GM23338 (cell line): Measurements from ENCODE around the gene NOVA1. TPM values are rescaled to one million over a fixed set of nuclear protein-coding genes. Genes with fewer than 3 reads are reported as not detected.

Experiments
- ATAC-seq: fragments of 200-7000 bp; cut with Tn5 transposase; 3 replicates; pipeline ENCODE4 v1.9.1; 2020
- DNase-seq: peaks from one replicate; pipeline ENCODE4 v3.0.0-alpha.2; 2015; ENCODE audit warnings: low spot score
- H2AFZ ChIP-seq: fragments of 200-600 bp; sonication (generic); 2 replicates; pipeline ENCODE4 v1.8.0; 2016; ENCODE audit warnings: antibody characterized with exemption, mild to moderate bottlenecking, moderate library complexity
- H3F3A ChIP-seq: fragments of 200-600 bp; sonication (generic); replicated peaks from 2 replicates; pipeline ENCODE4 v1.8.0; 2017; ENCODE audit warnings: antibody characterized with exemption, mixed run types, low read depth
- H3K27ac ChIP-seq: fragments of 200-600 bp; sonication (generic); 2 replicates; pipeline ENCODE4 v1.6.1; 2016; ENCODE audit warnings: low read depth
- H3K27me3 ChIP-seq: fragments of 200-600 bp; sonication (generic); 2 replicates; pipeline ENCODE4 v1.8.0; 2016; ENCODE audit warnings: mild to moderate bottlenecking, mixed run types, moderate library complexity; ENCODE audit not compliant: insufficient read depth
- H3K36me3 ChIP-seq: fragments of 200-600 bp; sonication (generic); 2 replicates; pipeline ENCODE4 v1.8.0; 2016; ENCODE audit warnings: mild to moderate bottlenecking; ENCODE audit not compliant: insufficient read depth
- H3K4me1 ChIP-seq: fragments of 200-600 bp; sonication (generic); 2 replicates; pipeline ENCODE4 v1.8.0; 2016; ENCODE audit warnings: mild to moderate bottlenecking, moderate library complexity; ENCODE audit not compliant: insufficient read depth
- H3K4me2 ChIP-seq: fragments of 200-600 bp; sonication (generic); 2 replicates; pipeline ENCODE4 v1.7.1; 2017; ENCODE audit warnings: mixed run types
- H3K4me3 ChIP-seq: fragments of 200-600 bp; sonication (generic); 2 replicates; pipeline ENCODE4 v1.6.1; 2016; ENCODE audit warnings: mixed run types
- H3K79me2 ChIP-seq: fragments of 200-600 bp; sonication (generic); replicated peaks from 2 replicates; pipeline ENCODE4 v1.8.0; 2017; ENCODE audit warnings: mild to moderate bottlenecking; ENCODE audit not compliant: insufficient read depth
- H3K9me2 ChIP-seq: fragments of 200-600 bp; sonication (generic); 2 replicates; pipeline ENCODE4 v1.8.0; 2017; ENCODE audit not compliant: insufficient read depth
- H4K20me1 ChIP-seq: fragments of 200-600 bp; sonication (generic); replicated peaks from 2 replicates; pipeline ENCODE4 v1.8.0; 2017; ENCODE audit warnings: mild to moderate bottlenecking; ENCODE audit not compliant: insufficient read depth
- H3K27ac Mint-ChIP-seq: 2 replicates; pipeline ENCODE4 v1.8.0; 2020; ENCODE audit warnings: inconsistent platforms, mild to moderate bottlenecking, moderate library complexity, mixed read lengths
- H3K27me3 Mint-ChIP-seq: 3 replicates; pipeline ENCODE4 v1.8.0; 2022; ENCODE audit warnings: low read depth, mild to moderate bottlenecking, moderate library complexity, mixed read lengths, inconsistent platforms; ENCODE audit not compliant: insufficient read depth, poor library complexity
- H3K36me3 Mint-ChIP-seq: 3 replicates; pipeline ENCODE4 v1.8.0; 2021; ENCODE audit warnings: low read depth, mild to moderate bottlenecking, inconsistent platforms, moderate library complexity, mixed read lengths
- H3K4me1 Mint-ChIP-seq: 3 replicates; pipeline ENCODE4 v1.8.0; 2020; ENCODE audit warnings: mild to moderate bottlenecking, inconsistent platforms, mixed read lengths
- H3K4me3 Mint-ChIP-seq: 3 replicates; pipeline ENCODE4 v1.8.0; 2021; ENCODE audit warnings: moderate library complexity, mild to moderate bottlenecking, inconsistent platforms, mixed read lengths
- H3K9me3 Mint-ChIP-seq: 3 replicates; pipeline ENCODE4 v1.8.0; 2020; ENCODE audit warnings: moderate library complexity, mild to moderate bottlenecking, inconsistent platforms, mixed read lengths
- JUNB ChIP-seq: IDR thresholded peaks from one replicate; pipeline ENCODE4 v1.6.1; 2016; ENCODE audit warnings: antibody characterized with exemption; ENCODE audit not compliant: unreplicated experiment
- NANOG ChIP-seq: IDR thresholded peaks from 2 replicates; pipeline ENCODE4 v1.6.1; 2016; ENCODE audit warnings: antibody characterized with exemption, borderline replicate concordance
- ZNF114 ChIP-seq: fragments of 250-450 bp; sonication (Bioruptor Pico); IDR thresholded peaks from 2 replicates; pipeline ENCODE4 v1.5.0; 2020; ENCODE audit warnings: mild to moderate bottlenecking, moderate library complexity
- ZNF331 ChIP-seq: fragments of 250-450 bp; sonication (Bioruptor Pico); IDR thresholded peaks from 2 replicates; pipeline ENCODE4 v1.5.0; 2020; ENCODE audit warnings: low read depth, mild to moderate bottlenecking, moderate library complexity
- polyA plus RNA-seq: library from polyadenylated mRNA; unstranded; fragments of >200 nt; fragmentation: Nextera tagmentation; extraction: Ambion mirVana; gene quantifications from 2 replicates; pipeline ENCODE4 v1.2.1, GENCODE V29; 2016
- total RNA-seq: library from RNA; depleted of rRNA; stranded (reverse); fragments of >200 nt; shearing (Covaris generic); gene quantifications from 2 replicates; pipeline ENCODE4 v1.2.3, GENCODE V29; 2014
- TF ChIP-seq, protein P1 (sequence below): fragments of 250-450 bp; sonication (Bioruptor Pico); IDR thresholded peaks from 2 replicates; pipeline ENCODE4 v1.5.0; 2020; ENCODE audit warnings: mild to moderate bottlenecking, moderate library complexity
- TF ChIP-seq, protein P2 (sequence below): IDR thresholded peaks from 2 replicates; pipeline ENCODE4 v1.6.1; 2016; ENCODE audit warnings: antibody characterized with exemption

Gene NOVA1
- total and polyA plus RNA-seq, 2 experiments from 2014 or later = 8.1 to 11.6 TPM

DNA sequence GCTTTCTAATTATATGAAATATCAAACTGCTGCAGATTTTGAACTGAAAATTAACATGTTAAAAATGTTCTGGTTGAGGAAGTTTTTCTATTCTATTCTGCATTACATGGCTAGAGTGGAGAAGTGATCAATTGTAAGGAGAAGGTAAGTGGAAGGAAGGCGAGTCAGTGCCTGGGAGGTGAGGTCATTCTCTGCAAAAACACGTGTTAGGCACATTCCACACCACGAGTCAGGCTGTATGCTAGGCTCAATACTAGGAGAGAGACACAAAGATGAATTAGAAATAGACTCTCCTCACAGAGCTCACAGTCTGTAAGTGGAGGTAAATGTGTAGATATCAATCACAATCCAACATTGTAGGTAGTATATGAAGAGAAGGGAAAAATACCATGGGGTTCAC is 194.1 kb downstream of the NOVA1 start (continued):
- TF ChIP-seq, protein P1, sequence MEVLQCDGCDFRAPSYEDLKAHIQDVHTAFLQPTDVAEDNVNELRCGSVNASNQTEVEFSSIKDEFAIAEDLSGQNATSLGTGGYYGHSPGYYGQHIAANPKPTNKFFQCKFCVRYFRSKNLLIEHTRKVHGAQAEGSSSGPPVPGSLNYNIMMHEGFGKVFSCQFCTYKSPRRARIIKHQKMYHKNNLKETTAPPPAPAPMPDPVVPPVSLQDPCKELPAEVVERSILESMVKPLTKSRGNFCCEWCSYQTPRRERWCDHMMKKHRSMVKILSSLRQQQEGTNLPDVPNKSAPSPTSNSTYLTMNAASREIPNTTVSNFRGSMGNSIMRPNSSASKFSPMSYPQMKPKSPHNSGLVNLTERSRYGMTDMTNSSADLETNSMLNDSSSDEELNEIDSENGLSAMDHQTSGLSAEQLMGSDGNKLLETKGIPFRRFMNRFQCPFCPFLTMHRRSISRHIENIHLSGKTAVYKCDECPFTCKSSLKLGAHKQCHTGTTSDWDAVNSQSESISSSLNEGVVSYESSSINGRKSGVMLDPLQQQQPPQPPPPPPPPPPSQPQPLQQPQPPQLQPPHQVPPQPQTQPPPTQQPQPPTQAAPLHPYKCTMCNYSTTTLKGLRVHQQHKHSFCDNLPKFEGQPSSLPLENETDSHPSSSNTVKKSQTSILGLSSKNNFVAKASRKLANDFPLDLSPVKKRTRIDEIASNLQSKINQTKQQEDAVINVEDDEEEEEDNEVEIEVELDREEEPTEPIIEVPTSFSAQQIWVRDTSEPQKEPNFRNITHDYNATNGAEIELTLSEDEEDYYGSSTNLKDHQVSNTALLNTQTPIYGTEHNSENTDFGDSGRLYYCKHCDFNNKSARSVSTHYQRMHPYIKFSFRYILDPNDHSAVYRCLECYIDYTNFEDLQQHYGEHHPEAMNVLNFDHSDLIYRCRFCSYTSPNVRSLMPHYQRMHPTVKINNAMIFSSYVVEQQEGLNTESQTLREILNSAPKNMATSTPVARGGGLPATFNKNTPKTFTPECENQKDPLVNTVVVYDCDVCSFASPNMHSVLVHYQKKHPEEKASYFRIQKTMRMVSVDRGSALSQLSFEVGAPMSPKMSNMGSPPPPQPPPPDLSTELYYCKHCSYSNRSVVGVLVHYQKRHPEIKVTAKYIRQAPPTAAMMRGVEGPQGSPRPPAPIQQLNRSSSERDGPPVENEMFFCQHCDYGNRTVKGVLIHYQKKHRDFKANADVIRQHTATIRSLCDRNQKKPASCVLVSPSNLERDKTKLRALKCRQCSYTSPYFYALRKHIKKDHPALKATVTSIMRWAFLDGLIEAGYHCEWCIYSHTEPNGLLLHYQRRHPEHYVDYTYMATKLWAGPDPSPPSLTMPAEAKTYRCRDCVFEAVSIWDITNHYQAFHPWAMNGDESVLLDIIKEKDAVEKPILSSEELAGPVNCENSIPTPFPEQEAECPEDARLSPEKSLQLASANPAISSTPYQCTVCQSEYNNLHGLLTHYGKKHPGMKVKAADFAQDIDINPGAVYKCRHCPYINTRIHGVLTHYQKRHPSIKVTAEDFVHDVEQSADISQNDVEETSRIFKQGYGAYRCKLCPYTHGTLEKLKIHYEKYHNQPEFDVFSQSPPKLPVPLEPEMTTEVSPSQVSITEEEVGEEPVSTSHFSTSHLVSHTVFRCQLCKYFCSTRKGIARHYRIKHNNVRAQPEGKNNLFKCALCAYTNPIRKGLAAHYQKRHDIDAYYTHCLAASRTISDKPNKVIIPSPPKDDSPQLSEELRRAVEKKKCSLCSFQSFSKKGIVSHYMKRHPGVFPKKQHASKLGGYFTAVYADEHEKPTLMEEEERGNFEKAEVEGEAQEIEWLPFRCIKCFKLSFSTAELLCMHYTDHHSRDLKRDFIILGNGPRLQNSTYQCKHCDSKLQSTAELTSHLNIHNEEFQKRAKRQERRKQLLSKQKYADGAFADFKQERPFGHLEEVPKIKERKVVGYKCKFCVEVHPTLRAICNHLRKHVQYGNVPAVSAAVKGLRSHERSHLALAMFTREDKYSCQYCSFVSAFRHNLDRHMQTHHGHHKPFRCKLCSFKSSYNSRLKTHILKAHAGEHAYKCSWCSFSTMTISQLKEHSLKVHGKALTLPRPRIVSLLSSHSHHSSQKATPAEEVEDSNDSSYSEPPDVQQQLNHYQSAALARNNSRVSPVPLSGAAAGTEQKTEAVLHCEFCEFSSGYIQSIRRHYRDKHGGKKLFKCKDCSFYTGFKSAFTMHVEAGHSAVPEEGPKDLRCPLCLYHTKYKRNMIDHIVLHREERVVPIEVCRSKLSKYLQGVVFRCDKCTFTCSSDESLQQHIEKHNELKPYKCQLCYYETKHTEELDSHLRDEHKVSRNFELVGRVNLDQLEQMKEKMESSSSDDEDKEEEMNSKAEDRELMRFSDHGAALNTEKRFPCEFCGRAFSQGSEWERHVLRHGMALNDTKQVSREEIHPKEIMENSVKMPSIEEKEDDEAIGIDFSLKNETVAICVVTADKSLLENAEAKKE (CRISPR knock-in tag) = no peak
- no peak for TF ChIP-seq JUNB
- TF ChIP-seq ZNF331 (CRISPR knock-in tag) = no peak
- TF ChIP-seq, protein P2, sequence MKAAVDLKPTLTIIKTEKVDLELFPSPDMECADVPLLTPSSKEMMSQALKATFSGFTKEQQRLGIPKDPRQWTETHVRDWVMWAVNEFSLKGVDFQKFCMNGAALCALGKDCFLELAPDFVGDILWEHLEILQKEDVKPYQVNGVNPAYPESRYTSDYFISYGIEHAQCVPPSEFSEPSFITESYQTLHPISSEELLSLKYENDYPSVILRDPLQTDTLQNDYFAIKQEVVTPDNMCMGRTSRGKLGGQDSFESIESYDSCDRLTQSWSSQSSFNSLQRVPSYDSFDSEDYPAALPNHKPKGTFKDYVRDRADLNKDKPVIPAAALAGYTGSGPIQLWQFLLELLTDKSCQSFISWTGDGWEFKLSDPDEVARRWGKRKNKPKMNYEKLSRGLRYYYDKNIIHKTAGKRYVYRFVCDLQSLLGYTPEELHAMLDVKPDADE = no peak
- no peak for TF ChIP-seq NANOG
- no peak for TF ChIP-seq ZNF114 (CRISPR knock-in tag)

DNA sequence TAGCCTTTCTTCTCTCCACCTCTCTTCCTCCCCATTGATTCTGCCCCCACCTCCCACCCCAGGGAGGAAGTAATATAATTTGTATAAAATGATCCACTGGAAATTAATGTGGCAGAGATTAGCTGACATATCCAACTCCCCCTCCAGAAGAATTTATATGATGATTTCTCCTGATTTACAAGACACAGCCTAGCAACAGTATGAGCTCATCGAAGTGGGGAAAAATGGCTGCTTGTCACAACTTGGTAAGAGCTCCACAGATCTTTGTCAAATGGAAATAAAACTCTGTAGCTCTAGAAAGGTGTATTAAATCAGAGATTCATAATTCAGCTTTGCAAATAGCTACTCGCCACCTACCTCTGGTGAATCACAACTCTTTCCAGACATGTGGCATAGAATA is 195.7 kb downstream of the NOVA1 start:
- Histone ChIP-seq H3K4me3 (no peak overlapping the region), H2AFZ (no peak overlapping the region), H3K4me2 (no peak overlapping the region), H3K36me3 (no peaks in the 10 kb centered on the region), H3K27ac (no peak overlapping the region), H3K4me1 (peaks cover 4% of the 10 kb centered on the region), H3K27me3 (no peaks in the 10 kb centered on the region), H3F3A (no peaks in the 10 kb centered on the region), H3K9me2 (no peaks in the 10 kb centered on the region), H4K20me1 (no peaks in the 10 kb centered on the region), H3K79me2 (no peaks in the 10 kb centered on the region)
- Mint-ChIP-seq H3K27ac (no peak overlapping the region), H3K4me1 (peaks cover 24% of the 10 kb centered on the region), H3K9me3 (no peaks in the 10 kb centered on the region), H3K27me3 (no peaks in the 10 kb centered on the region), H3K36me3 (no peaks in the 10 kb centered on the region), H3K4me3 (no peak overlapping the region)
- no peak for DNase-seq
- no peak for ATAC-seq
- TF ChIP-seq ZNF114 (CRISPR knock-in tag) = no peak
- TF ChIP-seq, protein P1 (CRISPR knock-in tag) = no peak
